Measurements from ENCODE around the gene DNAJC5. TPM values are rescaled to one million over a fixed set of nuclear protein-coding genes. Genes with fewer than 3 reads are reported as not detected.
A peak's percentile ranks its signal among the peaks of the same experiment; 100 is the strongest.

Gene DNAJC5
- total RNA-seq, 2 donors from 2014 or later, result 32.9 to 44.2 TPM

- intact Hi-C loops (cut with DNase I), result no loop called here
- Histone ChIP-seq H3K4me3 (no peak overlapping the region), H3K27ac (peak overlapping the region in 1 of 4 donors; percentile 32)
These were observed 57.2 kb downstream of the DNAJC5 start for GRCh38 chr20:63952210-63952535.

DNA sequence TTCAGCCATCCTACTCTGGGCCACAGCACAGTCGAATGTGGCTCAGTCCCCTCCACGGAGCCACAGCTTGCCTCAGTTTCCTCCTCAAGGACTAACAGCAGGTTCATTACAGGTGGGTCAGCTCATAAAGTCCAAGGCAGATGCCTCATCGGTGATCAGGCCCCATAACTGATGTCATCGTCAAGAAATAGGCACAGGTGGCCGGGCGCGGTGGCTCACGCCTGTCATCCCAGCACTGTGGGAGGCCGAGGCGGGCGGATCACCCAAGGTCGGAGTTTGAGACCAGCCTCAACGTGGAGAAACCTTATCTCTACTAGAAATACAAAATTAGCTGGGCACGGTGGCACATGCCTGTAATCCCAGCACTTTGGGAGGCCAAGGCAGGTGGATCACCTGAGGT is 57.8 kb downstream of the DNAJC5 start:
- Histone ChIP-seq H3K27me3 (no peaks in the 10 kb centered on the region), H3K36me3 (replicated peaks in 1 of 2; ENCODE audit: insufficient read depth in 1 of 2, low read depth in 2 of 2) (no peaks in the 10 kb centered on the region), H3K9me3 (no peaks in the 10 kb centered on the region), H3K4me3 (no peak overlapping the region), H3K27ac (peak overlapping the region in 1 of 4 donors; percentile 32), H3K4me1 (peaks cover 88% of the 10 kb centered on the region)
- no peak for TF ChIP-seq POLR2A (IDR thresholded peaks at IDR 0.05)
- TF ChIP-seq, protein P1, sequence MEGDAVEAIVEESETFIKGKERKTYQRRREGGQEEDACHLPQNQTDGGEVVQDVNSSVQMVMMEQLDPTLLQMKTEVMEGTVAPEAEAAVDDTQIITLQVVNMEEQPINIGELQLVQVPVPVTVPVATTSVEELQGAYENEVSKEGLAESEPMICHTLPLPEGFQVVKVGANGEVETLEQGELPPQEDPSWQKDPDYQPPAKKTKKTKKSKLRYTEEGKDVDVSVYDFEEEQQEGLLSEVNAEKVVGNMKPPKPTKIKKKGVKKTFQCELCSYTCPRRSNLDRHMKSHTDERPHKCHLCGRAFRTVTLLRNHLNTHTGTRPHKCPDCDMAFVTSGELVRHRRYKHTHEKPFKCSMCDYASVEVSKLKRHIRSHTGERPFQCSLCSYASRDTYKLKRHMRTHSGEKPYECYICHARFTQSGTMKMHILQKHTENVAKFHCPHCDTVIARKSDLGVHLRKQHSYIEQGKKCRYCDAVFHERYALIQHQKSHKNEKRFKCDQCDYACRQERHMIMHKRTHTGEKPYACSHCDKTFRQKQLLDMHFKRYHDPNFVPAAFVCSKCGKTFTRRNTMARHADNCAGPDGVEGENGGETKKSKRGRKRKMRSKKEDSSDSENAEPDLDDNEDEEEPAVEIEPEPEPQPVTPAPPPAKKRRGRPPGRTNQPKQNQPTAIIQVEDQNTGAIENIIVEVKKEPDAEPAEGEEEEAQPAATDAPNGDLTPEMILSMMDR (IDR thresholded peaks at IDR 0.05), result no peak
- intact Hi-C loops (cut with DNase I), result no loop called here
- DNase-seq, result no peak
- 40 to 81% methylated on average over 2 to 14 of the region's 14 CpGs for whole genome bisulfite sequencing, 2 donors
- ATAC-seq, result no peak

More at GRCh38 chr20:63952210-63952535, 57.2 kb downstream of the DNAJC5 start:
- ATAC-seq, result no peak
- H3K4me1 ChIP-seq, result peaks cover 88% of the 10 kb centered on the region
- no peaks in the 10 kb centered on the region for H3K9me3 ChIP-seq
- 80 to 100% methylated on average over 1 to 13 of the region's 15 CpGs for WGBS, 2 donors
- no peak for DNase-seq
- TF ChIP-seq, protein P1 (IDR thresholded peaks at IDR 0.05), result no peak
- no peak for TF ChIP-seq POLR2A (IDR thresholded peaks at IDR 0.05)
- H3K27me3 ChIP-seq, result no peaks in the 10 kb centered on the region
- H3K36me3 ChIP-seq (replicated peaks in 1 of 2; ENCODE audit: insufficient read depth in 1 of 2, low read depth in 2 of 2), result no peaks in the 10 kb centered on the region

DNA sequence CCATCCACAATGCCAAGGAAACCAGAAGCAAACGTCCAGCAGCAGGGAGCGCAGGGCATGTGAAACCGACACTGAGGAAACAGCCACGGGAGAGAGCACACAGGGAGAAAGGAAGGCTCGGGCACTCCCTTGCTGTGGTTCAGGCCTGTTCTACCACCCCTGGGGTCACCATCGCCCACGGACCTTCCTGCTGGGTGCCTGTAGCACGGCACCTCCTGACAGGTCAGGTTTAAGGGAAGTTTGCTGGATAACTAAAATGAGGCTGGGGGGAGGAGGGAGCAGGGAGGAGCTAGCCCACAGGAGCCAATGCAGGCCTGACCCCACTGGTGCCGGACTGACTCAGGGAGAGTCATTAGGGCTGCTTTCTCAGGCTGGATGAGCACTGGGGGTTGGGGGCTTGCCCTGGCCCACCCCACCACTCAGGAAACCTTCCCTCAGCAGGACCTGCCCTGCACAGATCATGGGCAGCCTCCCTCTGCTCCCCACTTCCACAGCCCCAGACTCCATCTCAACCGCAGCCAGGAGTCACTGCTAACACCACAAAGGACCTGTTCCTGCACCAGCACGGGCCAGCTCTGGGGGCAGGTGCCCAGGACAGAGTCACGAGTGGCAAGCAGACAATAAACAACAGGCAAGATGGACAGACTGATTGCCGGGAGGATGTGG is 59.0 kb downstream of the DNAJC5 start:
- Histone ChIP-seq H3K27ac (no peak overlapping the region), H3K9me3 (no peaks in the 10 kb centered on the region), H3K36me3 (replicated peaks in 1 of 2; ENCODE audit: insufficient read depth in 1 of 2, low read depth in 2 of 2) (no peaks in the 10 kb centered on the region), H3K27me3 (no peaks in the 10 kb centered on the region), H3K4me1 (peaks cover 79% of the 10 kb centered on the region), H3K4me3 (no peak overlapping the region)
- no peak for DNase-seq
- intact Hi-C loops (cut with DNase I), result no loop called here
- TF ChIP-seq POLR2A (IDR thresholded peaks at IDR 0.05), result no peak
- TF ChIP-seq, protein P1 (IDR thresholded peaks at IDR 0.05), result no peak
- WGBS, 2 donors, result 60 to 63% methylated on average over 8 to 13 of the region's 13 CpGs
- no peak for ATAC-seq

GRCh38 chr20:63955281-63955826 is 60.4 kb downstream of the DNAJC5 start:
- Histone ChIP-seq H3K27me3 (no peaks in the 10 kb centered on the region), H3K36me3 (replicated peaks in 1 of 2; ENCODE audit: insufficient read depth in 1 of 2, low read depth in 2 of 2) (peaks cover 0 to 3% of the 10 kb centered on the region in 2 donors), H3K4me3 (peak overlapping the region; percentile 88 to 95), H3K4me1 (peaks cover 64% of the 10 kb centered on the region), H3K9me3 (no peaks in the 10 kb centered on the region), H3K27ac (peak overlapping the region; percentile 22 to 92 (median 87))
- intact Hi-C loops (cut with DNase I), result no loop called here
- DNase-seq (peak in 1 of 4 donors; percentile 54), ATAC-seq (peak; percentile 5)
- TF ChIP-seq POLR2A (IDR thresholded peaks at IDR 0.05), result no peak
- TF ChIP-seq, protein P1 (IDR thresholded peaks at IDR 0.05), result peak in 6 of 7 experiments; percentile 8 to 40 (median 26)
- WGBS, 2 donors, result 1% methylated on average over 30 of the region's 31 CpGs; no CpG with 5 or more reads in 1 of the 2 donors

Data from body of pancreas (tissue), 4 donors.